ENCODE data around the gene CRB1.

The CRB1 gene

DNA sequence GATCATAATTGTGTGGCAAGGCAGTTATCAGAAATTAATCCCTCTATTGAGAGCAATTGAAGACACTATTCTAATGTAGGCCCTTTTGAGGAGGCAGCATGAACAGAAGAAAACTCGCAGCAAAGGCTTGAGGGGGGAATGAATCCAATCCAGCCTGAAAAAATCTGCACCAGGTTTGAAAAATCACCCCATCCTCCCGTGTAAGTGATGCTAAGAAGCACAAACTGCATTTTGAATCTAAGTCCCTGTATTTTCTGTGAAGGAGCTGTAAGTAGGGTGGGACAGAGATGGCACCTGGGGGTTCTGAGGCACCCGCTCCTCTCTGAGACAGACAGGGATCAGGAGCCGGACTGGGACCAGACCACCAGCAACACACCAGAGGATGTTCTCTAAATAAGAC, at the start of gene CRB1:
Gene CRB1 (plus strand): TSS at position 241 of the 400 bp plus-strand sequence. CDS start 161 bp downstream, outside the sequence.
- no peak for DNase-seq (ENCODE audit: low spot score)

DNA sequence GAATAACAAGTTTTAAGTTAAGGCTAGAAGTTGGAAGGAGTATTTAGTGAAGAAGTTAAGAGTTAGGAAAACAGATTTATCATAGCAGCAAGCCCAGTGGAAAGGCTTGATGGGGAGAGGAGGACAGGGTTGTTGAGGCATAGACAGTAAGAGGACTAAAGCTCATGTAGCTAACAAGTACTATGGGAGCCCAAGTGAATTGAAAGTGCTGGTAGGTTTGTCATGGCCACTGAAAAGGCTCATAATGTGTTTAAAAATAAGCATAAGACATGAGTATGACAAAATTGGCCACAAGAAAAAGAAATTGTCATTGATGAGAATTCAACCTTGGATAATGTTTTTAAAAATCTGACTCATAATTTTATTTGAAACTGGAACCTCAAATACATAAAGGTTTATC, 49.2 kb upstream of the CRB1 start:
- DNase-seq (ENCODE audit: low spot score), result no peak

DNA sequence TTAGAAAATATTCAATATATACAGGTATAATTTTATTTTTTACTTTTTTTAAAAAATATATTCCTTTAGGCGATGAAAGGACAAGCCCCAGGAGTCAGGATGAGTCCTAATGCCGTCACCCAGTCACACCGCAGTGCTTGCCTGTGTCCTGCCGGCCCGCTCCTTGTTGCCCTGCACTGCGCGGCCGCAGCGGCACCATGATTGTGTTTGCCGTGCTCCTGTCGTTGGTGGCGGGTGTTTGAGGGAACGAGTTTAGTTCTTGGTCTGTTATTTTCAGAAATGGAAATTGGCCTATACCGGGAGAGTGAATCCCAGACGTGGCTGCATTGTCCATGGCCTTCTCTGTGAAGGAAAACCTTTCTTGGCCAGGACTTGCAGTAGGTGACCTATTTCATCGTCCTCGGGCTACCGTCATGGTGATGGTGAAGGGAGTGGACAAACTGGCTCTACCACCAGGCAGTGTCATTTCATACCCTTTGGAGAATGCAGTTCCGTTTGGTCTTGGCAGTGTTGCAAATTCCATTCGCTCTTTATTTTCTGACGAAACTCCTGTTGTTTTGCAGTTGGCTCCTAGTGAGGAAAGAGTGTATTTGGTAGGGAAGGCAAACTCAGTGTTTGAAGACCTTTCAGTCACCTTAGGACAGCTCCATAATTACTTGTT, 45.9 kb upstream of the CRB1 start:
- no peak for DNase-seq (ENCODE audit: low spot score)

DNA sequence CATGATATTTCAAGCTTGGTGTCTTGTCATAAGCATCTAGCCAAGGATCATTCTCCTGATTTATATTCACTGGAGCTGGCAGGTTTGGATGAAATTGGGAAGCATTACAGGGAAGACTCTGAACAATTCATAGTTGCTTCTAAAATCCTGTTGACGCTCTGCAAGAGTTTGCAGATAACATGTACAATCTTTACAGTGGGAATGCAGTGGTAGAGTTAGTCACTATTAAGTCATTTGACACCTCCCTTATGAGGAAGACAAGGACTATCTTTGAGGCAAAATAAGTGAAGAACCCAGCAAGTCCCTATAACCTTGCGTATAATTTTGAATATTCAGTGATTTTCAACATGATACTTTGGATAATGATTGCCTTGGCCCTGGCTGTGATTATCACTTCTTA, 45.3 kb upstream of the CRB1 start:
- DNase-seq (ENCODE audit: low spot score), result no peak

DNA sequence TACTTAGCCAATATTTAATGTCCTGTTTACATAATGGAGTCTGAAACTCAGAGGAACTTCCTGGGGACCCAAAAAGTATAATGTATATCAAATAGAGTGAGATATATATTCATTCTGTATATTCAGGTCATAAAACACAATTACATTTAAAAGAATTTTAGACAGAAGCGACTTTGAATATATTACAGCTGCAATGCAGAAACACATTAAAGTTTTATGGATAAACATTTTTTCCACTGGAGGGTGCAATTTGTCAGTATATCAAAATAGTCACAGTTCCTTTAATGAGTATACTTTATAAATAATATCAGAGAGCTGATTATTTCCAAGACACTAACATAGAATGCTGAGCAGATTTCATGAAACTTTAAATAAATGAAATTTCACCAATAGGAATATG, 43.9 kb upstream of the CRB1 start:
- DNase-seq (ENCODE audit: low spot score), result no peak

DNA sequence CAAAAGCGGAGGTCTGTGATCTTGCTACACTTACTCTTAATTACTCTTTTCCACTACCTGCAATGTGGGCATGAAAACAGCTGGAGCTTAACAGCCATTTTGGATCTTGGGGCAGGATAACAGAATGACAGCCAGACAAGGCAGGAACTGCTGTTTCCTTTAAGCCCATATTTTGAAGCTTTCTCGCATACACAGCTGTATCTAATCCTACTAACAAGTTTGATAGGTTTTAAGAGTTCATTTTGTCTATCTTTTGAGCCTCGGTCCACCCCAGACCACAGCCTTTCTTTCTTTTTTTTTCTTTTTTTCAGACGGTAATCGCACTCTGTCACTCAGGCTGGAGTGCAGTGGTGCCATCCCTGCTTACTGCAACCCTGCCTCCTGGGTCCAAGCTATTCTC, 42.4 kb upstream of the CRB1 start:
- no peak for DNase-seq (ENCODE audit: low spot score)

DNA sequence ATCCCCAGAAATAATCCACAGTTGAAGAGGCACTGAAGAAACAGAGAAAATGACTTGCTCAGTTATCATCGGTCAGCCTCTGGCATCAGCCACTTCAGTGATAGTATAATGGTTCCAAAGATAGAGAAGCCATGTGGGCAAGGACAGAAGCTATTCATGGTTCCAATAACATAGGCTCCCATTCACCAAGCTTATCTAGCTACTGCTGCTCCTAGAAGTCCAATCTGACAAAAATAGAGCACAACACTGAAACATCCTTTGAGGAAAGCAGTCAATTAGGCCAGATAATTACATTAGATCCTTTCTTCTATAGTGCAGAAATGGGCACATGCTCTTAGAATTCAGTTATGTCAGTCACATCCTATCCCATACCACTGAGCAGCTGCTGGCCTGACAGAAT, 33.5 kb upstream of the CRB1 start:
- no peak for DNase-seq (ENCODE audit: low spot score)

DNA sequence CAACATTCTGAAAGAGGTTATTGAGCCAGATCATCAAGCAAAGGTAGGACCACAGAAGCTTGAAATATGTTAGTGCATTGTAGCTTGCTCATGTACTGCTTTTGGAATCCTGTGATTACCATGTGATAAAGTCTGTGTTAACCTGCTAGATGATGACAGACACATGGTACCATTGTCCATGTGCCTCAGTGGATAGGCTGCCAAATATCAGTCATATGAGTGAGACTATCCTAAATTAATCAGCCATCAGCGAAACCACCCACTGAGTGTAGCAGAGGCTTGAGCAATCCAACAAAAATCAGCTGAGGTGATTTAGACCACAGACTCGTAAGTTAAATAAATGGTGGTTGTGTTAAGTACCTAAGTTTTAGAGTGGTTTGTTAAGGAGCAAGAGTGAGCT, 32.7 kb upstream of the CRB1 start:
- no peak for DNase-seq (ENCODE audit: low spot score)

DNA sequence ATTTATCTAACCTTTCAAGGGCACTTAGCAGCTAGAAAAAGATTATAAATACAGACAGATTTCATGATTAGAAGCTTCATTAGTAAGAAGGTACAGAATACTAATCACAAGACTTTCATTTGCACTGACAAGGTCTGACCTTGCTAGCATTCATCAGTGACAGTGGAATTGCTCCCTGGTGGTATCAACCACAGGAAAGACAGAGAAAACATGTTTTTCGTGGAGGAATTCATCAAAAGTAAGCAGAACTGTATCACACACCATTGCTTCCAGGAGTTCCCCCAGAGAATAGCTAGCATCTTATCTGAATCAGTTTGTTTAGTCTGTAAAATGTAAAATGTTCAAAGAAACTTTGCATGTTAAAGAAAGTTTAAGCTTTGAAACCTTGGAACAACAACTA, 20.6 kb upstream of the CRB1 start:
- DNase-seq (ENCODE audit: low spot score), result no peak

DNA sequence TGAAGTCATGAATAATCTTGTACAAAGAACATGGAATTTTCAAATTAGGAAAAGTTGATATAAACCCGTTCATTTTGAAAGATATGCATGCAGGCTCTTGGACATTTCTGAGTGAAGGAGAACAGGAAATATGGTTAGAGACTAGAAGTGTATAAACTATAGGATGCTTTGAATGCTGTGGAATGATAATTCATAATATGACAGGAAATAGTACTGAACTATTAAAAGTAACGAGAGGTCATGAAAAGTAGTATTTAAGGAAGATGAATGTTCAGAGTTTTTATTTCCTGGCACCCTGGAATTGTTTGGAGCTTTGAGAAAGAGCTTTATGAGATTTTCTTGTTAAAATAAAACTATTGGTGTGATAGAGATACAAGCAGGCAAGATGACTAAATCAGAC, 18.7 kb upstream of the CRB1 start:
- DNase-seq (ENCODE audit: low spot score), result no peak

DNA sequence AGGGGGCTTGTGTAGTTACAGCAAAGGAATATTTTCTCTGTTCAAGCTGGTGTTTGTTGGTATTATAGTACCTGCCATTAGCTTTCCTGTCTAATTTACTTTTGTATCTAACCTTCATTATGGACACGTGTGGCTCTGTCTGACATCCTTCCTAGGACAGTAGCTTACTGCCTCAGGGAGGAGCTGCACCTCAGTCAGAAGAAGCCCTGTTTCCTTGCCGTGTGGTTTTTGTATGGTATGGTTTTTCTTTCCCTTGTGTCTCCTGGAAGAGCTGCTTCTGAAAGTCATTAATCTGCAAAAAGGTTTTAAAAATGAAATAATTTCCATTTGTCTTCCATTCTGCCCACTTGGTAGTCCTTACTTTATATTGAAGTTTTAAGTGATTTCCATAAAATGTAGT, 17.4 kb upstream of the CRB1 start:
- no peak for DNase-seq (ENCODE audit: low spot score)

DNA sequence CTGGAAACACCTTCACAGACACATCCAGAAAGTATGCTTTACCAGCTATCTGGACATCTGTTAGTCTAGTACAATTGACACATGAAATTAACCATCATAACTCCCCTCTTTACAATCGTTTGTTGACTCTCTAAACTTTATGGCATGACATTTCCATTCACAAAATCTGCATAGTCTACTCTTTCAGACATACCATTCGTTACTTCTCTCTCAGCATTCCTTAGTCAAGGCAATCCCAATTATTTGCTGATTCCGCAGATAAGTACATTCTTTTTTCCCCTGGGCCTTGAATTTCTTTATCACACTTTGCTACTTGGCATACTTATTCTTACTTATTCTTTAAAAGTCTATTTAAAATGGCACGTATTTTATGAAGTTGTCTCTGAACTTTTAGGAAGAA, 15.1 kb upstream of the CRB1 start:
- DNase-seq (ENCODE audit: low spot score), result no peak

DNA sequence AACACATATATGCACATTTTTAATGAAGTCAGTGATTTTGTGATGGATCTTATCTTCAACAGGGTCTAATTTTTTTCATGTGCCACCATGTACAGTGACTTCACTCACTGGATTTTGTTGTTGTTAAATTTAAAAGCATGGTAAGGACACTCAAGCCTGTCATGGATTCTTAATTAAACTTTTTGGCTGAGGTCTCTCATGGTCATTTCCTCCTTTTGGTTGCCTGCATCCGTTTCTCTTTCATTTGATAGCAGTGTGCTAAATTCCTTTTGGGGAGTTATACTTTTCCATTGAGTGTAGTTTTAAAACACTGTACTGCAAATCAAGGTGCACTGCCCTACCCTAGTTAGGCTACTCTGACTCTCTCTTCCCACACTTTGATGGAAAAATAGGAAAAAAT, 13.2 kb upstream of the CRB1 start:
- DNase-seq (ENCODE audit: low spot score), result no peak

DNA sequence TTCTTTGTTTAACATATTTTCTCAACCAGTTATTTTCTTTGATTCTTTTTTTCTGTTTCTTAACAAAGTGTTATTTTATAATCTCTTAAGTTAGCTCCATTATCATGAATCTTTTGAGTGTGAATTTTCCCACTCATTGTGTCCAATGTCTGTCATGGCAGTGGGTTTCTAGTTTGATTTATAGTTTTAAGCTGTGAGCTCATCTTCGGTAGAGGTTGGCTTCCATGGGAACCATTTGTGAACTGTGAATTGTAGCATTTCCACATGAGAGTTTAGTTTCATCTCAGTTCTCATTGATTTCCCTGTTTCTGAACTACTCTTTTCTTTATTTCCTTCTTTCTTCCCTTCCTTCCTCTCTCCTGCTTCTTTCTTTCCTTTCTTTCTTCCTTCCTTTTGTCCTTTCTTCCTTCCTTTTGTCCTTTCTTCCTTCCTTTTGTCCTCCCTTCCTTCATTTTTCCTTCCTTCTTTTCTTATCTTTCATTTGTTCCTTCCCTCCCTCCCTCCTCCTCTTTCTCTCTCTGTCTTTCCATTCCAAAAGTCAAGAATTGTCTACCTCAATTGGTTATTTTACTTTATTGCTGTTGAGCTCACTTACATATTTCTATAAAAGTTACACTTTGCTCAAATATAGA, 3.0 kb upstream of the CRB1 start:
- DNase-seq (ENCODE audit: low spot score), result no peak

DNA sequence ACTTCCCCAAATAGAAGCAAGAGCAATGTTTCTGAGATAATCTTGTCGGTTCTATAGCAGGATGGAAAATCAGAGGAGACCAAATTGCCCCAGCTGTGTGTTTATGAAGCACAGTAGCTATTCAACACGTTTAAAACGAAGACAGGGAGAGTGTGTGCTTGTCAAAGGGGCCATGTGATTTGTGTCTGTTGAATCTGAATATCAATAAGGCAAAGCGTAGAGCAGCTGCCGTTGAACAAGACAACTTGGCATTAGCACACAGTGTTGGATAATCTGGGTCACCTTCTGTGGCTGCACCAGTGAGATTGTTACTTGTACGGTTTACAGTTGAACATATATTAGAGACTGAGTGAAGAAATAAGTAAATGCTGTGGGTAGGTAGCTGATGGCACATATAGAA, 1.0 kb downstream of the CRB1 start:
- DNase-seq (ENCODE audit: low spot score), result no peak

DNA sequence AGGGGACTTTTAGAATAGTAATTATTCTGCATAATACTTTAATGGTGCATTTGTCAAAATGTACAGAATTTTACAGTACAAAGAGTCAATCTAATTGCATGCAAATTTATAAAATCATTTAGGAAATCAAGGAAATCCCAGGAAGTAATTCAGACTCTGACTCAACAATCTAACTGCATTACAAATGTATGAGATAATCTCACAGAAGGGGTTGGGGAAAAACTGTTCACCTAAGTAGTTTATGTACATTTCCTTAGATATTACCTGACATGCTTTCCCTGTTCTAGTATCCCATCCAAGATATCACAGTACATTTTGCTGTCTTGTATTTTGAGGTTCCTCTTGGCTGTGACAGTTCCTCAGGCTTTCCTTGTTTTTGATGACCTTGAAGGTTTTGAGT, 4.7 kb downstream of the CRB1 start:
- DNase-seq (ENCODE audit: low spot score), result no peak

DNA sequence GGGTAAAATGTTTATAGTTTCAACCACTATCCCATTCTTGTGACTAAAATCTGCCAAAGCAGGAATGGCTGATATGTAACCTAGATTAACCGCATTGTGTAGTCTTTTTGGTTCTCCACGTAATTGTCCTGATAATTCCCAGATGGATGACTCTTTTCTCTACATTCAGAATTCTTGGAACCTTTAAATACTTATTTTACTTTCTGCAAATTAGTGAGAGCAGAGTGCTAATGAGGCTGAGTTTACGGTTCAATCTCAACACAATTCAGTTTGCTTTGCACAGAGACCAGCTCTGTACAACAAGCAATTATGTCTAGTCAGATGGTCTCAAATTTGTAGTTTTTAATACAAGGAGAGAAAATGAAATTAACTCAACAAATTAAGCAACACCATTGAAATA, 9.1 kb downstream of the CRB1 start:
- DNase-seq (ENCODE audit: low spot score), result no peak

DNA sequence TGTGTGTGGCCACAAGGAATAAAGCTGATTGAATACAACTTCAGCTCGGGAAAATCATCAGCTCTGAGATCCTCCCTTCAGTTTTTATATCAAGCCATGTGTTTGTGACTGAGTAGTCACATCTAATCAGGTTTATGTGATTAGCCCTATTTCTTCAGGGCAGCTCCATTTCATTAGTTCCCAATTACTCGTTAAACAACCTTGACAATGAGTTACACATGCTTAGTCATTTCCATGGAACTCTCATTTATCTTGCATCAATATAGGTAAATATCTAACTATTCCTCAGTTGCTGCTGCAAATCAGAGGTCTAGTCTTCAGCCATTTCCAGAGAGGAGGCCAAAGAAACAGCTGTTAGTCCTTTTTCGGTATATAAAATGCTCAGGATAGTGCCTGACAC, 16.3 kb downstream of the CRB1 start:
- no peak for DNase-seq (ENCODE audit: low spot score)

DNA sequence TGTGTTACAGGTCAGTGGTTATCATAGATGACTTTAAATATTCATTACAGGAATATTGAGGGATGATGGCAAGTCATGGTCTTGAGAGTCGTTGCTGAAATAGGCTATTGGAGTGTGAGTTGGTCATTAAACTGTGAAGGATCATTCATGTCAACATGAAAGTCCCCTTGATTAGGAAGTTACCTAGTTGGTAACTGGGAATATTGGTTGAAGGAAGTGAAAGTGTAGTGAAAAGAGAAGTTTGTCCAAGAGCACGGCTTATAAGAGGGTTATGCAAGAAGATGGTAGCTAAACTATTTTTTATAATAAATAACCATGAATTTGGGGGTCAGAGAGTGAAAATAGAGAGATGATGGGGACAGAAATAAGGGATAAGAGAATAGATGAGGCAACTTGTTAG, 16.9 kb downstream of the CRB1 start:
- DNase-seq (ENCODE audit: low spot score), result no peak

DNA sequence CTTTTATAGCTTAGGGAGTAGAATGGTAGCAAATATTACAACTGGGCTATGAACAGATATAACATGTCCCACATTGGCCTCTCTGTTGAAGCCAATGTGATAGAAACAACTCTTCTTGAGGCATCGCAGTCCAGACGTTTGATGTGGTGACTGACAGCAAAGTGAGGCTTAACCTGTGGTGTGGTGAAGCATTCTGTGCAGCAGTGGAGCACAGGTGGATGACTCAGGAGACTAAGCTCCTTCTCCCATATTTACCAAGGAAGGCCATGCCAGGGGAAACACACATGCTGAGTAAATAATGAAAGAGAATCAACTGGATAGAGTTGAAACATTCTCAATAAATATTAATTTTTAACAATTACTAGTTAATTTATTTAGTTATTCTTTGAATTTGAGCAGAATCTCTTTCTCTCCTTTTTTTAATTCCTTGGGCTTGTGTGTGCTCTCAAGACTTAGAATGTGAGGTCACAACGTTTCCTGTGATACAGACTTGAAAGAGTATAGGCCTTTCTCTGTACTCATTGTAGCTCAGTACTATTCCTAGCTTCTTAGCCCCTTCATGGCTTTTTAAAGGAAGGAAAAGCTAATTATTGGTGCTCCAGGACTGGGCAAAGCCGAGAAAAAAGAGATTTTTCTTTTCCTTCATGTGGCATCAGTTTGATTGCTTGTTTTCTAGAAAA, 17.6 kb downstream of the CRB1 start:
- peak; percentile 81 for DNase-seq (ENCODE audit: low spot score)

DNA sequence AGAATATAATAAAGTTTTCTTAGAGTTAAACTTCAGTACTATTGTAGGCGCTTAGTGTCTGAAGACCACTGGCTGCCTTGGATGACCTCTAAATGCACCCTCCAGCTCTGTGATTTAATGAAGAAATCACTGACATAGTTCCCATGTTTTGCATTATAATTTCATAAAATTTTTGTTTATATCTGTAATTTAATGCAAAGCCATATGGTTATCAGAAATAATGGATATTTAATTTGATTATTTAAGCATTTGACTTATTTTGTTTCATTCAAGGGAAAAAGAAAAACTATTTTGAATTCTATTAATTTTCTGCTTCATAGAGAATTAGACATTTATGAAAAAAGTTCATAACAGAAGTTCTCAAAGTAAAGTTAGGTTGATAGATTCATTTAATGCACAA, 18.6 kb downstream of the CRB1 start:
- DNase-seq (ENCODE audit: low spot score), result no peak

DNA sequence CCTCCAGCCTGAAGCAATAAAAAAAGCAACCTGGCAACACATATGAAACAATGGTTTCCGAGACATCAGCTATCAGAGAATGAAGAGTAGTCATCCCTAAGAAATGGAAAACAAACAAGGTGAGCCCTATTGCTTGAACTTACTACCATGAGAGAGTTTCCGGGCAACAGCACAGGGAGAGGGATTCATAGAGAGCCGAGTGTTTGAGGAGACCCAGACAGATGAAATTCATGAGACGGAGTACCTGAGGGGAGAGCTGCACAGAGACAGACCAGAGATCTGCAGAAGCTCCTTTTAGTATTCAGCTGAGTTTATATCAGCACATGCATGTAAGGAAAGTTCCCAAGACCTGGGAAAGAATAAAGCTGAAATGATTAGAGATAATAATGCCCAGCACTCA, 19.8 kb downstream of the CRB1 start:
- DNase-seq (ENCODE audit: low spot score), result no peak

DNA sequence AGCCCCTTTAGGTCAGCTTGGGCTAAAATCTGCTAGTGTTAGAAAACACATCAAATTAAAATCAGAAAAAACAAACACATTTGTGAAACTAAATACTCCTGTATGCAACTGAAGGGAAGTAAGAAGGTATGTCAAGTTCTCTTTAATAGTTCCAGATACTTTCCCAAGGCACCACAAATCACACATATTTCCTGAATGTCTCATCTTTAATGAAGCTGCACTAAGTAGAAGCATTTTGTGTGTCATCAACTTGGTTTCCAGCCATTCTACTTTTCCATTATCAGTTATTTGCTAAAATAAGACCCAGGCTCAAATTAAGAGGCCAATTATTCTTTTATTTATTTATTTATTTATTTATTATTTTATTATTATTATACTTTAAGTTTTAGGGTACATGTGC, 34.7 kb downstream of the CRB1 start:
- no peak for DNase-seq (ENCODE audit: low spot score)

DNA sequence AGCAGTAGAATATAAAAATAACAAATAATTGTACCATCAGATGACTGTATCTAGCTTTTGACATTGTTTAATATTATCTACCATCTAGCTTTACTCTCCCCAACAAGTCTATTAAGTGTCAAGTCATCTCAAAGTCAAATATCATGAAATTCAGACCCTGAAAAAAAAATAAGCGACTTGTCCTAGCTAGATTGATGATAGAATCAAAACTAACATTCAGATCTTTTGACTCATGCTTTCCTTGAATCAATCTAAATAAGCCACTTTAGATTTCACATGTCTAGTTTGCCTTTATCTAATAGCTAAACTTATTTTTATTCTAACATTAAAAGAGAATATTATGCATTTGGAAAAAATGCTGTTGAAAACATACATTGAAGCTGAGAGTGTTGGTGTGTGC, 35.4 kb downstream of the CRB1 start:
- DNase-seq (ENCODE audit: low spot score), result no peak

Data from SW480 (cell line).